ENCODE results near the gene SEMA6C.
"Not testable (repeated sequence)": the region's sequence is repeated elsewhere in the genome, so short reads cannot be mapped to it uniquely, and the experiment has no call there.

Gene SEMA6C

DNA sequence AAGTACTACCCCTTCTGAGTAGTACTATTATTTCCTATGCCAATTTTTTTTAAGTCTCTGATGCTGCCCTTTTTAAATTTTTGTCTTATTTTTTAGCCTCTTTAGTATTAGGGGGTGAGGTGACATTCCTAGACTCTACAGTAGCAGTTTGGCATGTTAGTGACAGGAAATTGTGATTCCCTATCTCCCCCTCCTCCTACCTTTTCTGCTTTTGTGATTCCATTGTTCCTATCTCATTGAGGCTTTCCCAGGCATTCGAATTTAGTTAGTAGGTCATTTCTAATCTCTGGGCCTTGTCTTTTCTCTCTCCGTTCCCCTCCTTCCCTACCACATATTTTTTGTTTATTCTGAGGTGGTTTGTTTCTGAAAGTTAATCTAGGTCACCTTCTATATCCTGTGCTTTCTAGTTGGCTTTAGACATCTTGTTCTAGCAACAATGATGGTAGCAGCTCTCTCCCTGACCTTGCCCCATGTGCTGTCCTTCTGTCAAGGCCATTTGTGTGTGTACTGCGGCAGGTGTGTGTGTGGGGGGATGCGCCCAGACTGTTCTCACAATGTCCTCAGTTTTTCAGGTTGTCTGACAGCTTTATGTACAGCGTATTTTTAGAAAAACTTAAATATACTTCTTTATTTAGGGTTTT is 21.5 kb downstream of the SEMA6C start:
- DNase-seq, result no peak

DNA sequence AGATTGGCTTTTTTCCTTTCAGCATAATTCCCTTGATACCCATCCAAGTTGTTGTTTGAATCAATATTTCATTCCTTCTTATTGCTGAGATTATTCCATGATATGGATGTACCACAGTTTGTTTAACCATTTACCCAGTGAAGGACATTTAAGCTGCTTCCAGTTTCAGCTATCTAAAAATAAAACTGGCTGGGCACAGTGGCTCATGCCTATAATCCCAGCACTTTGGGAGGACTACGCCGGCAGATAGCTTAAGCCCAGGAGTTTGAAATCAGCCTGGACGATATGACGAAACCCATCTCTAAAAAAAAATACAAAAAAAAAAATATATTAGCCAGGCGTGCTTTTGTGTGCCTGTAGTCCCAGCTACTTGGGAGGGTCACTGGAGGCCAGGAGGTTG is 32.6 kb downstream of the SEMA6C start:
- no peak for DNase-seq

DNA sequence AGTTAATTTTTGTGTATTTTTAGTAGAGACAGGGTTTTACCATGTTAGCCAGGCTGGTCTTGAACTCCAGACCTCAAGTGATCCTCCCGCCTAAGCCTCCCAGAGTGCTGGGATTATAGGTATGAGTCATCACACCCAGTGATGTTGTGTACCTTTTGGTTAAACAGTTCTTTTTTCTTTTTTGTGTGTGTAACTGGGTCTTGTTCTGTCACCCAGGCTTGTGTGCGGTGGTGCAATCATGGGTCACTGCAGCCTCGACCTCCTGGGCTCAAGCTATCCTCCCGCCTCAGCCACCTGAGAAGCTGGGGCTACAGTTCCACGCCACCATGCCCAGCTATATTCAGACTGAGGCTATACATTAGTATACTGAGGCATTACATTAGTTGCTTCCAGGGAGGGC is 38.1 kb downstream of the SEMA6C start:
- no peak for DNase-seq

DNA sequence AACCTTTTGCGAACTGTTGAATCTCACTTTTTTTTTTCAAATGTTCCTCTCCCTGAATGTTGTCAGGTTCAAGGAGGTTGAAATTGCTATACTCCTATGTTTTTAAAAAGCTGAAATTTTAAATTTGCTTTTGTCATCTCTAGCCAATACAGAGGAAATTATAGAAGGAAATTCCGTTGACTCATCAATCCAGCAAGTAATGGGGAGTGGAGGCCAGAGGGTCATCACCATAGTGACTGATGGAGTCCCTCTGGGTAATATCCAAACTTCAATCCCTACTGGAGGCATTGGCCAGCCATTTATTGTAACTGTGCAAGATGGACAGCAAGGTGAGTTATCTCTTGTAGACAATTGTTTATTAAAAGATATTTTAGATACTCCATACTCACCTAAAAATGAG is 39.5 kb downstream of the SEMA6C start:
- DNase-seq, result no peak

DNA sequence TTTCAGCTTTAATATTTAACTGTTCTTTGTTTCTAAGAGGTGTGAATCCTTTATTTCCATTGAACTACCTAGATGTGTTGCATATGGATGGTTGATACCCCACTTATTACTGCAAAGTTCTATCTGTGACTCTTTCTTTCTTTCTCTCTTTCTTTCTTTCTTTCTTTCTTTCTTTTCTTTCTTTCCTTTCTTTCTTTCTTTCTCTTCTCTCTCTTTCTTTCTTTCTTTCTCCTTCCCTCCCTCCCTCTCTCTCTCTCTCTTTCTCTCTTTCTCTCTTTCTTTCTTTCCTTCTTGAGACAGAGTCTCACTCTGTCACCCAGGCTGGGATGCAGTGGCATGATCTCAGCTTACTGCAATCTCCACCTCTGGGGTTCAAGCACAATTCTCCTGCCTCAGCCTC is 41.8 kb downstream of the SEMA6C start:
- DNase-seq, result no peak

DNA sequence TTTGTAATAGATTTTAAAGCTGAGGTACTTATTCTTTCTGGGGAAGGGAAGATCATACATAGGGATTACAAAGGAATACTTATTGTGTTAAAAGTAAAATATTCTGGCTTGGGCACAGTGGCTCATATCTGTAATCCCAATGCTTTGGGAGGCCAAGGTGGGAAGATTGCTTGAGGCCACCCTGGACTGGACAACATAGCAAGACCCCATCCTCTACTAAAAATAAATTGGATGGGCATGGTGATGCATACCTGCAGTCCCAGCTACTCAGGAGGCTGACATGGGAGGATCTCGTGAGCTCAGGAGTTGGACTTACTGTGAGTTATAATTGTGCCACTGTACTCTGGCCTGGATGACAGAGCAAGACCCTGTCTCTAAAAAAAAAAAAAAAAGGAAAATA is 48.3 kb downstream of the SEMA6C start:
- no peak for DNase-seq

DNA sequence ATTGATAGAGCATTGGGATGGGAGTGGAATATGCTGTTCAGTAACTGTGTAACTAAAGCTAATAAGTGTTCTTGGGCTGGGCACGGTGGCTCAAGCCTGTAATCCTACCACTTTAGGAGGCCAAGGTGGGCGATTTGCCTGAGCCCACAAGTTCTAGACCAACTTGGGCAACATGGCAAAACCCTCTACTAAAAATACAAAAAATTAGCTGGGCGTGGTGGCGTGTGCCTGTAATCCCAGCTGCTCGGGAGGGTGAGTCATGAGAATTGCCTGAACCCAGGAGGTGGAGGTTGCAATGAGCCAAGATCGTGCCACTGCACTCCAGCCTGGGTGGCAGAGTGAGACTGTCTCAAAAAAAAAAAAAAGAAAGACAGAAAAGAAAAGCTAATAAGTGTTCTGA is 49.0 kb downstream of the SEMA6C start:
- not testable (repeated sequence) for DNase-seq

DNA sequence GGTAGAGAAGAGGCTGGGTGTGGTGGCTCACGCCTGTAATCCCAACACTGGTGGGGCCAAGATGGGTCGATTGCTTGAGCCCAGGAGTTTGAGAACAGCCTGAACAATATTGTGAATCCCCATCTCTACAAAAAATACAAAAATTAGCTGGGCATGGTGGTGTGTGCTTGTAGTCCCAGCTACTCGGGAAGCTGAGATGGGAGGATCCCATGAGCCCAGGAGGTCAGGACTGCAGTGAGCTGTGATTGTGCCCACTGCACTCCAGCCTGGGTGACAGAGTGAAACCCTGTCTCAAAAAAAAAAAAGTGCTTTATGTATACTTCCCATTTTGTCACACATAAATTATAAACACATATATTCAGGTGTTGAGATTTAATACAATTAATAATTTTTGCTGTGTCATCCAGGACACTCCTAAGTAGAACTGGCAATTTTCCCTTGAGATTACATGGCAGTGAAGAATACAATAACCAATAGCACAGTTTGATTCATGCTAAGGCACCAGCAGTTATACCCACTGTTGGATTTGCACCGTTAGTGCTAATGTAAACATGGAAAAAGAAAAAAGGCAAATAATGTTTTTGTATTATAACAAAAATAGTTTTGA is 60.4 kb downstream of the SEMA6C start:
- no peak for DNase-seq

Measured in effector CD4-positive, alpha-beta T cell (primary cell).